ENCODE measurements around the gene DMRT3. TPM values are rescaled to one million over a fixed set of nuclear protein-coding genes. Genes with fewer than 3 reads are reported as not detected.

The DMRT3 gene
- total RNA-seq, 1 donor from 2014 or later, result not detected

DNA sequence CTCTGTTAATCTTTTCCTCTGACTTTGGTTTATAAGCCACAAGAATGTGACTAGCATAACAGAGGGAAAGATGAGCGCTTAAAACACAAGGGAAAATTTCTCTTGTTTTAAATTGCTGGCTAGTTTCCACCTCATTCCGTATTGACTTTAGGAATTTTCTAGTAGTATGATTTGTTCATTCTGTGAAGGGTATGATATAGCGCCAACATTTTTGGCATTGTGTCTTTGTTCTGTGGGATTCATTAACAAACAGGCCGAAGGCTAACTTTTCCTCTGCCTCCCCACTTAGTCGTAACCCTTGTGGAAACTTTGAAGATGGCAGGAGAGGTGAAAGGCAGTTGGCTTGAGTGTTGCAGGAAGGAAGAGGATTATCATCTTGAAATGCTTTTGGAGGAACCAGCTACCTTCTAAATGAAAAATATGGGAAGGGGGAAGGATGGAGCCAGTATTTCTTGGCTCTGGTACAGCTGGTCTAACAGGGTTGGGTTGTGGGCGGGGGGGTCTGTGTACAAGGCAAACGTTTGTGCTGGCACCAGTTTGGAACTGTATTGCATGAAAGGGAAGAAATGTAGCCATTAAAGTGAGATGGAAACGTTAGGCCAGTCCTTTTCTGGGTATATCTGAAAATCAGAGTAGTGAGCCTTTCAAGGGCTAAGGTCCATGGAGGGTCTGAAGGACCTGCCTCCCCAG is 52.2 kb downstream of the DMRT3 start:
- H3K9me3 Mint-ChIP-seq (ENCODE audit: unreplicated experiment), result no peaks in the 10 kb centered on the region
- Histone ChIP-seq H3K9ac (ENCODE audit: low read length) (no peak overlapping the region), H3K27ac (ENCODE audit: low read depth, low read length) (no peak overlapping the region), H3K4me1 (ENCODE audit: insufficient read depth, low read length) (no peaks in the 10 kb centered on the region), H4K20me1 (ENCODE audit: insufficient read depth, low read length) (no peaks in the 10 kb centered on the region), H3K4me2 (ENCODE audit: low read length) (no peak overlapping the region), H3K9me3 (ENCODE audit: insufficient read depth, low read depth, low read length) (no peaks in the 10 kb centered on the region), H3K79me2 (ENCODE audit: insufficient read depth, low read length) (no peaks in the 10 kb centered on the region), H3K4me3 (ENCODE audit: insufficient read depth, low read depth, low read length) (no peak overlapping the region), H3K36me3 (ENCODE audit: insufficient read depth, low read length) (no peaks in the 10 kb centered on the region), H3K27me3 (ENCODE audit: insufficient read depth, low read length) (no peaks in the 10 kb centered on the region), H2AFZ (ENCODE audit: low read depth, low read length) (no peak overlapping the region)
- peaks cover 24% of the 10 kb centered on the region for H3K27me3 Mint-ChIP-seq (ENCODE audit: low read depth, unreplicated experiment)
- no peaks in the 10 kb centered on the region for H3K36me3 Mint-ChIP-seq (ENCODE audit: low read depth, unreplicated experiment)
- DNase-seq (ENCODE audit: low read depth), result no peak
- FAIRE-seq, result no peak
- H3K4me1 Mint-ChIP-seq (ENCODE audit: low read depth, unreplicated experiment), result no peaks in the 10 kb centered on the region
- H3K27ac Mint-ChIP-seq (ENCODE audit: unreplicated experiment), result no peak overlapping the region
- H3K4me3 Mint-ChIP-seq (ENCODE audit: unreplicated experiment), result no peak overlapping the region
- TF ChIP-seq EZH2 (IDR thresholded peaks at IDR 0.05; ENCODE audit: insufficient read depth, low read length), result no peak
- no peak for TF ChIP-seq CTCF (IDR thresholded peaks at IDR 0.05; ENCODE audit: insufficient read depth, low read depth, low read length)

DNA sequence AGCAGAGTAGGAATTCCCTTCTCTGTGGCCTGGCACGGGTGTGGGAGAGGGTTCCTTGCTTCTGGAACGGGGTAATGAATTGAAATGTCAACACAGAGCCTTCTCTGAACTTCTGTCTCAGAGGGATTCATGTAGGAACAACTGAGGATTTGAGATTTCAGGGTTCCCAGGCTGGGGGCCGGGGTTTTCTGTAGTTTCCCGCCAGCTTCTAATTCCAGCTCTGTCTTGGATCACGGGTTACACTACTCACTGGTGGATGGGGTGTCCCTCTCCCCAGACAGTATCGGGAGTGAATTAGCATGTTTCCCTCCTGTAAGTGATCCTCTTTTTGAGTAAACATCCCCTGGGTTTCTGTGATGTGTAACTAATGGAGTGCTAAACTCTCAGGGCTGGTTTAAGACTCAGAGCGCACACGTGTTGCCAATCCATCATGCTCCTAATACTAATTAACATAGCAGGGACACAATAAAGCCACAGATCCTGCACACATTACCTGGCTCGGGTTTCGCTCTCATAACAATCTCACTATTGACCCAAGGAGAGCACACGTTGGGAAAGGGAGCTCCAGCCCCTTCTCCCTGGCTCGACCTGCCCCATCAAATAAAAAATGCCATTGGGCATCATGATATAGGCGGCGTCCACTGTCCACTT is 55.6 kb downstream of the DMRT3 start:
- TF ChIP-seq EZH2 (IDR thresholded peaks at IDR 0.05; ENCODE audit: insufficient read depth, low read length) (no peak), CTCF (IDR thresholded peaks at IDR 0.05; ENCODE audit: insufficient read depth, low read depth, low read length) (no peak)
- no peak overlapping the region for H3K4me2 ChIP-seq (ENCODE audit: low read length)
- no peak overlapping the region for H2AFZ ChIP-seq (ENCODE audit: low read depth, low read length)
- no peaks in the 10 kb centered on the region for H3K27me3 ChIP-seq (ENCODE audit: insufficient read depth, low read length)
- H3K36me3 ChIP-seq (ENCODE audit: insufficient read depth, low read length), result no peaks in the 10 kb centered on the region
- H3K4me3 Mint-ChIP-seq (ENCODE audit: unreplicated experiment), result no peak overlapping the region
- no peak overlapping the region for H3K9ac ChIP-seq (ENCODE audit: low read length)
- no peaks in the 10 kb centered on the region for H3K4me1 Mint-ChIP-seq (ENCODE audit: low read depth, unreplicated experiment)
- no peaks in the 10 kb centered on the region for H3K4me1 ChIP-seq (ENCODE audit: insufficient read depth, low read length)
- no peaks in the 10 kb centered on the region for H4K20me1 ChIP-seq (ENCODE audit: insufficient read depth, low read length)
- no peaks in the 10 kb centered on the region for H3K79me2 ChIP-seq (ENCODE audit: insufficient read depth, low read length)
- no peak for FAIRE-seq
- H3K4me3 ChIP-seq (ENCODE audit: insufficient read depth, low read depth, low read length), result no peak overlapping the region
- H3K9me3 ChIP-seq (ENCODE audit: insufficient read depth, low read depth, low read length), result no peaks in the 10 kb centered on the region
- H3K27ac ChIP-seq (ENCODE audit: low read depth, low read length), result no peak overlapping the region
- no peaks in the 10 kb centered on the region for H3K36me3 Mint-ChIP-seq (ENCODE audit: low read depth, unreplicated experiment)
- DNase-seq (ENCODE audit: low read depth), result no peak
- no peaks in the 10 kb centered on the region for H3K9me3 Mint-ChIP-seq (ENCODE audit: unreplicated experiment)
- H3K27me3 Mint-ChIP-seq (ENCODE audit: low read depth, unreplicated experiment), result peaks cover 28% of the 10 kb centered on the region
- H3K27ac Mint-ChIP-seq (ENCODE audit: unreplicated experiment), result no peak overlapping the region

GRCh38 chr9:1034271-1034670 is 57.8 kb downstream of the DMRT3 start:
- no peaks in the 10 kb centered on the region for H3K36me3 ChIP-seq (ENCODE audit: insufficient read depth, low read length)
- Mint-ChIP-seq H3K4me3 (ENCODE audit: unreplicated experiment) (no peak overlapping the region), H3K27me3 (ENCODE audit: low read depth, unreplicated experiment) (peaks cover 40% of the 10 kb centered on the region), H3K9me3 (ENCODE audit: unreplicated experiment) (no peaks in the 10 kb centered on the region), H3K4me1 (ENCODE audit: low read depth, unreplicated experiment) (no peaks in the 10 kb centered on the region), H3K27ac (ENCODE audit: unreplicated experiment) (no peak overlapping the region), H3K36me3 (ENCODE audit: low read depth, unreplicated experiment) (no peaks in the 10 kb centered on the region)
- no peak overlapping the region for H3K4me3 ChIP-seq (ENCODE audit: insufficient read depth, low read depth, low read length)
- DNase-seq (ENCODE audit: low read depth) (no peak), FAIRE-seq (no peak)
- no peaks in the 10 kb centered on the region for H4K20me1 ChIP-seq (ENCODE audit: insufficient read depth, low read length)
- no peaks in the 10 kb centered on the region for H3K27me3 ChIP-seq (ENCODE audit: insufficient read depth, low read length)
- H3K4me2 ChIP-seq (ENCODE audit: low read length), result no peak overlapping the region
- H3K27ac ChIP-seq (ENCODE audit: low read depth, low read length), result no peak overlapping the region
- TF ChIP-seq EZH2 (IDR thresholded peaks at IDR 0.05; ENCODE audit: insufficient read depth, low read length), result no peak
- TF ChIP-seq CTCF (IDR thresholded peaks at IDR 0.05; ENCODE audit: insufficient read depth, low read depth, low read length), result no peak
- H3K9me3 ChIP-seq (ENCODE audit: insufficient read depth, low read depth, low read length), result no peaks in the 10 kb centered on the region
- no peak overlapping the region for H3K9ac ChIP-seq (ENCODE audit: low read length)
- H3K79me2 ChIP-seq (ENCODE audit: insufficient read depth, low read length), result no peaks in the 10 kb centered on the region
- H2AFZ ChIP-seq (ENCODE audit: low read depth, low read length), result no peak overlapping the region
- no peaks in the 10 kb centered on the region for H3K4me1 ChIP-seq (ENCODE audit: insufficient read depth, low read length)
